Activated naive CD4-positive, alpha-beta T cell treated with anti-CD3 and anti-CD28 coated beads, Interleukin-2, amount 50 U/mL, for 24 hours (primary cell): ENCODE results near the gene CTNND2.
"Not testable (repeated sequence)": the region's sequence is repeated elsewhere in the genome, so short reads cannot be mapped to it uniquely, and the experiment has no call there.

Experiments used
- H3K27ac Mint-ChIP-seq: one replicate; pipeline ENCODE4 v1.8.0; 2021; ENCODE audit warnings: mild to moderate bottlenecking, mixed read lengths
- H3K27me3 Mint-ChIP-seq: one replicate; pipeline ENCODE4 v1.8.0; 2021; ENCODE audit warnings: mixed read lengths
- H3K36me3 Mint-ChIP-seq: one replicate; pipeline ENCODE4 v1.8.0; 2021; ENCODE audit warnings: mixed read lengths
- H3K4me1 Mint-ChIP-seq: one replicate; pipeline ENCODE4 v1.8.0; 2021; ENCODE audit warnings: mixed read lengths
- H3K4me3 Mint-ChIP-seq: one replicate; pipeline ENCODE4 v1.8.0; 2021; ENCODE audit warnings: mild to moderate bottlenecking, mixed read lengths
- H3K9me3 Mint-ChIP-seq: one replicate; pipeline ENCODE4 v1.8.0; 2021; ENCODE audit warnings: mixed read lengths

Gene CTNND2

GRCh38 chr5:11322133-11322532 lies 582.1 kb downstream of the CTNND2 start:
- no peak overlapping the region for H3K27ac Mint-ChIP-seq
- no peak overlapping the region for H3K4me3 Mint-ChIP-seq
- no peaks in the 10 kb centered on the region for H3K4me1 Mint-ChIP-seq
- H3K9me3 Mint-ChIP-seq = no peaks in the 10 kb centered on the region
- no peaks in the 10 kb centered on the region for H3K36me3 Mint-ChIP-seq
- H3K27me3 Mint-ChIP-seq = peaks cover 3% of the 10 kb centered on the region

- H3K27me3 Mint-ChIP-seq = peaks cover 3% of the 10 kb centered on the region
- no peaks in the 10 kb centered on the region for H3K4me1 Mint-ChIP-seq
- no peak overlapping the region for H3K27ac Mint-ChIP-seq
- no peaks in the 10 kb centered on the region for H3K9me3 Mint-ChIP-seq
- H3K4me3 Mint-ChIP-seq = no peak overlapping the region
- H3K36me3 Mint-ChIP-seq = no peaks in the 10 kb centered on the region
Measured at GRCh38 chr5:11319836-11320580, 584.2 kb downstream of the CTNND2 start.

GRCh38 chr5:11313694-11314093 lies 590.6 kb downstream of the CTNND2 start:
- H3K9me3 Mint-ChIP-seq, H3K4me1 Mint-ChIP-seq, H3K27me3 Mint-ChIP-seq, H3K4me3 Mint-ChIP-seq, H3K27ac Mint-ChIP-seq, H3K36me3 Mint-ChIP-seq: not testable (repeated sequence)

GRCh38 chr5:11311731-11312130 lies 592.5 kb downstream of the CTNND2 start:
- Mint-ChIP-seq H3K9me3 (no peaks in the 10 kb centered on the region), H3K36me3 (no peaks in the 10 kb centered on the region), H3K27me3 (no peaks in the 10 kb centered on the region), H3K27ac (no peak overlapping the region), H3K4me3 (no peak overlapping the region), H3K4me1 (no peaks in the 10 kb centered on the region)

GRCh38 chr5:11311272-11311671 lies 593.0 kb downstream of the CTNND2 start:
- H3K4me1 Mint-ChIP-seq = no peaks in the 10 kb centered on the region
- H3K36me3 Mint-ChIP-seq = no peaks in the 10 kb centered on the region
- no peak overlapping the region for H3K27ac Mint-ChIP-seq
- H3K4me3 Mint-ChIP-seq = no peak overlapping the region
- no peaks in the 10 kb centered on the region for H3K27me3 Mint-ChIP-seq
- no peaks in the 10 kb centered on the region for H3K9me3 Mint-ChIP-seq

GRCh38 chr5:11310158-11310557 lies 594.1 kb downstream of the CTNND2 start:
- H3K4me1 Mint-ChIP-seq = no peaks in the 10 kb centered on the region
- H3K9me3 Mint-ChIP-seq = no peaks in the 10 kb centered on the region
- H3K27ac Mint-ChIP-seq = no peak overlapping the region
- no peaks in the 10 kb centered on the region for H3K36me3 Mint-ChIP-seq
- H3K27me3 Mint-ChIP-seq = no peaks in the 10 kb centered on the region
- no peak overlapping the region for H3K4me3 Mint-ChIP-seq

GRCh38 chr5:11306365-11306764 lies 597.9 kb downstream of the CTNND2 start:
- H3K27me3 Mint-ChIP-seq = no peaks in the 10 kb centered on the region
- no peak overlapping the region for H3K4me3 Mint-ChIP-seq
- no peaks in the 10 kb centered on the region for H3K9me3 Mint-ChIP-seq
- no peaks in the 10 kb centered on the region for H3K36me3 Mint-ChIP-seq
- no peaks in the 10 kb centered on the region for H3K4me1 Mint-ChIP-seq
- H3K27ac Mint-ChIP-seq = no peak overlapping the region

GRCh38 chr5:11305245-11305644 lies 599.0 kb downstream of the CTNND2 start:
- Mint-ChIP-seq H3K9me3 (no peaks in the 10 kb centered on the region), H3K4me3 (no peak overlapping the region), H3K27me3 (no peaks in the 10 kb centered on the region), H3K27ac (no peak overlapping the region), H3K4me1 (no peaks in the 10 kb centered on the region), H3K36me3 (no peaks in the 10 kb centered on the region)

- Mint-ChIP-seq H3K4me3 (no peak overlapping the region), H3K27me3 (no peaks in the 10 kb centered on the region), H3K9me3 (no peaks in the 10 kb centered on the region), H3K27ac (no peak overlapping the region), H3K4me1 (no peaks in the 10 kb centered on the region), H3K36me3 (no peaks in the 10 kb centered on the region)
Measured at GRCh38 chr5:11304641-11305040, 599.6 kb downstream of the CTNND2 start.

- Mint-ChIP-seq H3K27ac (no peak overlapping the region), H3K27me3 (no peaks in the 10 kb centered on the region), H3K9me3 (no peaks in the 10 kb centered on the region), H3K4me1 (no peaks in the 10 kb centered on the region), H3K4me3 (no peak overlapping the region), H3K36me3 (no peaks in the 10 kb centered on the region)
Measured at GRCh38 chr5:11302663-11303062, 601.6 kb downstream of the CTNND2 start.

GRCh38 chr5:11301171-11301570 lies 603.1 kb downstream of the CTNND2 start:
- Mint-ChIP-seq H3K36me3 (no peaks in the 10 kb centered on the region), H3K4me1 (no peaks in the 10 kb centered on the region), H3K9me3 (no peaks in the 10 kb centered on the region), H3K27ac (no peak overlapping the region), H3K27me3 (no peaks in the 10 kb centered on the region), H3K4me3 (no peak overlapping the region)

- no peaks in the 10 kb centered on the region for H3K9me3 Mint-ChIP-seq
Measured at GRCh38 chr5:11300736-11301135, 603.5 kb downstream of the CTNND2 start.

GRCh38 chr5:11298877-11299276 lies 605.4 kb downstream of the CTNND2 start:
- Mint-ChIP-seq H3K4me3 (no peak overlapping the region), H3K27ac (no peak overlapping the region), H3K36me3 (no peaks in the 10 kb centered on the region), H3K4me1 (no peaks in the 10 kb centered on the region), H3K9me3 (no peaks in the 10 kb centered on the region), H3K27me3 (peaks cover under 1% of the 10 kb centered on the region)

More at GRCh38 chr5:11300736-11301135, 603.5 kb downstream of the CTNND2 start:
- Mint-ChIP-seq H3K4me1 (no peaks in the 10 kb centered on the region), H3K27ac (no peak overlapping the region), H3K27me3 (no peaks in the 10 kb centered on the region), H3K36me3 (no peaks in the 10 kb centered on the region), H3K4me3 (no peak overlapping the region)

- Mint-ChIP-seq H3K4me3 (no peak overlapping the region), H3K36me3 (no peaks in the 10 kb centered on the region), H3K9me3 (no peaks in the 10 kb centered on the region), H3K4me1 (no peaks in the 10 kb centered on the region), H3K27me3 (peaks cover 5% of the 10 kb centered on the region), H3K27ac (no peak overlapping the region)
Measured at GRCh38 chr5:11293523-11293922, 610.7 kb downstream of the CTNND2 start.

- H3K27me3 Mint-ChIP-seq = peaks cover 5% of the 10 kb centered on the region
- no peak overlapping the region for H3K4me3 Mint-ChIP-seq
- no peak overlapping the region for H3K27ac Mint-ChIP-seq
- no peaks in the 10 kb centered on the region for H3K9me3 Mint-ChIP-seq
- no peaks in the 10 kb centered on the region for H3K36me3 Mint-ChIP-seq
- no peaks in the 10 kb centered on the region for H3K4me1 Mint-ChIP-seq
Measured at GRCh38 chr5:11292648-11293356, 611.4 kb downstream of the CTNND2 start.

- Mint-ChIP-seq H3K4me1 (no peaks in the 10 kb centered on the region), H3K27me3 (peaks cover 7% of the 10 kb centered on the region), H3K36me3 (no peaks in the 10 kb centered on the region), H3K9me3 (no peaks in the 10 kb centered on the region), H3K27ac (no peak overlapping the region), H3K4me3 (no peak overlapping the region)
Measured at GRCh38 chr5:11289733-11290132, 614.5 kb downstream of the CTNND2 start.
